NCI-H510A (cell line): Measurements from ENCODE around the gene GAMT.
A peak's percentile ranks its signal among the peaks of the same experiment; 100 is the strongest.
"Not testable (repeated sequence)": the region's sequence is repeated elsewhere in the genome, so short reads cannot be mapped to it uniquely, and the experiment has no call there.

ENCODE experiments used
- DNase-seq: peaks from one replicate; lab custom pipeline; 2025; lab: John Stamatoyannopoulos, UW

The GAMT gene

GRCh38 chr19:1401138-1401888, at the start of gene GAMT:
GAMT (minus strand) TSS chr19:1401542; CDS start chr19:1401476, 66 bp downstream.
- no peak for DNase-seq

DNA sequence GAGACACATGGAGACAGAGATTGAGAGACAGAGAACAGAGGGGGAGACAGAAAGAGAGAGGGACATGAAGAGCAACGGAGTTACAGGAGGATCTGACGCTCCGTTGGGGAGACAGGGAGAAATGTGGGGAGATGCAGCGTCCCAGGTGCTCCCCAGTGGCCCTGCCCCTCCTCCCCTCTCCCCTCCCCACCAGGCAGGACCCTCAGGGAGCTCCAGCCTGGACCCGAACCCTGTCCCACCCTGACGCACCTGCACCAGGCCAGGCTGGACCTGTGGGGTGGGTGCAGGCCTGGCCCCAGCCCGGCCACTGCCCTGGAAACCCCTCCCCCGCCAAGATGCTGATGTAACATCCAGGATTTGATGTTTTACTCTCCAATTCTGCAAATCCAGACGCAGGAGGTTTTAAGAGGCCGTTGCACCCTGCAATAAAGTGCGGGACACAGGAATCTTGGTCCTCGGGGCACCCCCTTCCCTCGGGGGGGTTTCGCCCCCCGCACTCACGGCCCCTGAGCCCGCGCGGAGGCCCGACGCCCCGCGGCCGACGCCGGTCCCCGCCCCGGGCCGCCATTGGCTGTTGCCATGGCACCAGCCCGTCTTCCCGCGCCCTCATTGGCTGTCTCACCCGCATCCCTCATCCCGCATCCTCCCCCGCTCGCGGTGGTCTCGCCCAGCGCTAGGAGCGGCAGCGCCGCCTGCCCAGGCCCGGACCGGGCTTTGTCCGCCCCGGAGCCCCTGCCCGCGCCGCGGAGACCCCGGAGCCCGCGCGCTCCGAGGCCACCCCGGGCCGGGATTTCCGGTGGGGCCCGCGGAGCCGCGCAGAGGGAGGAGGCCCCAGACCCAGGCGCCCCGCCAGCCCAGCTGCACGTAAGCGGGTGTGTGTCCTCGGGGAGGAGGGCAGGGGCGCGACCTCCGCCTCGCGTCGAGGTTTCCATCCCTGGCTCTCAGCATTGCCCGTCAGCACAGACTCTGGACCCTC, 48.4 kb upstream of the GAMT start, which contains the start of gene APC2:
Gene APC2 (plus strand): TSS at position 655 of the 976 bp plus-strand sequence. CDS start 2,881 bp downstream, outside the sequence.
- DNase-seq = no peak

DNA sequence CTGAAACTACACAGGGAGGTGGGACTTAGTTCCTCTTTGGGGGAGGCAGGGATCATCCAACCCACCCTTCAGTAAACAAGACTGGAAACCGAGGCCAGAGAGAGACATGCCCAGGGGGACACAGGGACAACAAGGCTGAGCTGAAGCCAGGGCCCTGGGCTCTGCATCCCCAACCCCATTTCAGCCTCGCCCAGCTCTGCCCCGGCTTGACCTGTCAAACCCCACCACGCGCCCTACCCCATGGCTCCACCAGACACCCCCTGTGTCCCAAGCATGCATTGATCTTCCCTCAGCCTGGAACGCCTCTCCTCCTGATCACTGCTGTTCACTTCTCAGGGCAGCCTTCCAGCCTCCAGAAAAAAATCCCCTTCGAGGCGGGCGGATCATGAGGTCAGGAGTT, 46.6 kb upstream of the GAMT start:
- DNase-seq = no peak

DNA sequence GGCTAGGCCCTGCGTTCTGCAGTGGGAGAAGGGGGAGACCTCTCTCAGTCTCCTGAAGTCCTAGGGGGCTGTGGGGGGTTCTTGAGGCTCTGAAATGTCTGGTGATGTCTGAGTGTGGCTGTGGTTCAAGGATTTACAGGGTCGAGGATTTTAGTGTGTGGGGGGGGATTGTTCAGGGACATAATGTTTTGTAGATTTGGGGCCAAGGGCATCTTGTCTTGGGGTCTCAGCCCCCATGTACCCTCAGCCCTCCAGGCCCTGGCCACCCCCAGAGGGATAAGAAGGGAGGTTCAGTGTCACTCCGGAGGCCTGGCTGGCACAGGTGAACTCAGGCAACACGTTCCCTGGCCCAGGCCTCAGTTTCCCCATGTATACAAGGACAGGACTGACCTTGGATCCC, 46.2 kb upstream of the GAMT start:
- no peak for DNase-seq

- DNase-seq = no peak
These were observed 45.6 kb upstream of the GAMT start for GRCh38 chr19:1446713-1447481.

DNA sequence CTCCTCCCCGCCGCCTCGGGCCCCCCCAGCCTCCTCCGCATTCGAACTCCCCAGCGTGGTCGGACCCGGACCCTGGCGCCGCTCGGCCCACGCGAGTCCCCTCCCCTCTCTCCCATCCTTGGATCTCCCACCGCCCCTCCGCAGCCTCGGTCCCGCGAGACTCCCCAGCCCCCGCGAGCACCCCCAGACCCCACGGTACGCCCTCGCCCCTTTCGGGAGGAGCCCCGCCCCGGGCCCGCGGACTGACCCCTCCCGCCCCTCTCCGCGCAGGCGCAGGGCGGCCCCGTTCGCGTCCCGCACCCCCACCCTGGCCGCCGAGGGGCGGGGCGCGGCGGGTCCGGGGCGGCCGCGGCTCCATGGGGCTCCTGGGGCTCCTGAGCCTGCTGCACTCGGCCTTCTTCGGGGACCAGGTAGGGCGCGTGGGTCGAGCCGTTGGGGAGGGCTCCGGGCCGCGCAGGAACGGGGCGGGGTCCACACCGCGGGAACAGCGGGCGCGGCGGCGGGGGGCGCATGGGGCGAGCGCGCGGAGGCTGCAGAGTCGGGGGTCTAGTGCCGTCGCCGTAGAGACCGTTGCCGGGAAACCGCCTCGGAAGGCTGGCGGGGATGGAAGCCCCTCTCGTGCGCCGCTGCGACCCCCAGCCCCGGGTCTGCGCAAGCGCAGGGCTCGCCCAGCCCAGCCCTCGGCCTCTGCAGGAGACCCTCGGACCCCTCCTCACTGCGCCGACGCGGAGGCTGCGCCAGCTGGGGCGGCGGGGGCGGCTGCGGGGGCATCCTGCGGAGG, 44.8 kb upstream of the GAMT start:
- no peak for DNase-seq

DNA sequence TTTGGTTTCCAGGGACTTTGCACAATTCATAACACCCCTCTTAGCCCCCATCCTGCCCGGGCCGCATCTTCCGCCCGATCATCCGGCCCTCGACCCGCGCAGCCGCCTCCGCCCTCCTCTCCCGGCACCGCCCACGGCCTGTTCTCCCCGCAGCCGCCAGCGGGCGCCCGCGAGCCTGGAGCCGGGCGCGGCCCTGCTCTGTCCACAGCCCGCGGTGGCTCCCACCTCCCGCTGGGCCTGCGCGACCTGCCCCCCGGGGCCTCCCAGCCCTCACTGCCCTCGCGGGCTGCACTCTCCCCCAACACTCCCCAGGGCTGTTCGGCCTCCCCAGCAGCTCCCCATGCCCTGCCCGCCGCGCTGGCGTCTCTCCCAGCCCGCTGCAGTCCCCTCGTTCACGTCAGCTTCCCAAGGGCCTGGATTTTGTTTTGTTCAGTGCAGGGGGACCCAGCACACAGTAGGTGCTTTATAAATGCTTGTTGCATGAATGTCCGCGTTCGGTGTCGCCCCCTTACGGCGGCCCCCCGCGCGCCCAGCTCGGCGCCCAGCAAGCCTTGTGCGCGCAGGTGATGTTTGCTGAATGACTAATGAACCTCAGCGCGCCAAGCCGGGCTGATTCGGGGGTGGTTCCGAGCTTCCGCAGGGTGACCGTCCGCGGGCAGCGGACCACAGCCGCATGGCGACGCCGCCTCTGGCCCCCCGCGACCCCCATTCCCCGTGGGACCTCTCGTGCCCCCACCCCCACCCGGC, 44.0 kb upstream of the GAMT start:
- no peak for DNase-seq

- no peak for DNase-seq
These were observed 40.5 kb upstream of the GAMT start for GRCh38 chr19:1441677-1442438.

DNA sequence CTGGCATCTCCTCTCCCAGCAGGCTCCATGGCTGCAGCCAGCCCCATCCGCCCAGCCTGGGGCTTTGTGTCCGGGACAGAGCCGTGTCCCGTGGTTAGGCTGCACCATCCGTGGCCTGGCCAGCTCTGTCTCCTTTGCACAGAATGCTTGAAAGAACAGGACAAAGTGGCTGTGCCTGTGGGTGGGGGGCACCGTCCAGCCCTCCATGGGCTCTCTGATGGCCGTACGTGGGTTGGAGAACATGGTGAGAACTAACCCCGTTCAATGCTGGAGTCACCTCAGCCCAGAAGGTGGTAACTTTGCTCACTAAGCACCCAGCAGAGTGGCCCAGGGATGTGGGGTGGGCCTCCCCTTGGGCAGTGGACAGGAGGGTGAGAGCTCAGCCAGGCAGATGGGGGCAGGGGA, 39.7 kb upstream of the GAMT start:
- DNase-seq = no peak

- no peak for DNase-seq
These were observed 39.1 kb upstream of the GAMT start for GRCh38 chr19:1440418-1440801.

DNA sequence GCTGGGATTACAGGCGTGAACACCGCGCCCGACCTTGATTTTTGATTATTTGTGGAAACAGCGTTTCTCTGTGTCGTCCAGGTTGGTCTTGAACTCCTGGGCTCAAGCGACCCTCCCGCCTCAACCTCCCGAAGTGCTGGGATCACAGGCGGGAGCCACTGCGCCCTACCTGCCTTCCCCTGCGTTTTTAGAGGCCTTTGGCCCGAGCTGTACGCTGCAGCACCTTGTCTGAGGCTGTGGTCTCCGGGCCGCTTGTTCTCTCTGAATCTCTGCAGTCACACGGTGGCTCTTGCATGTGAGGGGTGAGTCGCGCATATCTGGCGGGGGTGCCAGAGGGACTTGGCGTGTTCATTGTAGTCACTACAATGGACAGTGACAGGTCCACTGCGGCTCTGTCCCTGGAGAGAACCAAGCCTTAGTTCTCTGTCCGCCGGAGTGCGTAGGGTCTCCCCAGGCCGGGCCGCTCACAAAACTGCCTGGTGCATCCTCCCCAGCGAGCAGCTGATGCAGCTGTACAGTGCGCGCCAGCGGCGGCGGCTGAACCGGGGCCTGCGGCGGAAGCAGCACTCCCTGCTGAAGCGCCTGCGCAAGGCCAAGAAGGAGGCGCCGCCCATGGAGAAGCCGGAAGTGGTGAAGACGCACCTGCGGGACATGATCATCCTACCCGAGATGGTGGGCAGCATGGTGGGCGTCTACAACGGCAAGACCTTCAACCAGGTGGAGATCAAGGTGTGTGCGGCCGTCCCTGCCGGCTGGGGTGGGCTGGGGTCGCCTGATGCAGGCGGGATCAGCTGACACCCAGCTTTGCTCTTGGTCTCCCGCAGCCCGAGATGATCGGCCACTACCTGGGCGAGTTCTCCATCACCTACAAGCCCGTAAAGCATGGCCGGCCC, 38.4 kb upstream of the GAMT start:
- not testable (repeated sequence) for DNase-seq

DNA sequence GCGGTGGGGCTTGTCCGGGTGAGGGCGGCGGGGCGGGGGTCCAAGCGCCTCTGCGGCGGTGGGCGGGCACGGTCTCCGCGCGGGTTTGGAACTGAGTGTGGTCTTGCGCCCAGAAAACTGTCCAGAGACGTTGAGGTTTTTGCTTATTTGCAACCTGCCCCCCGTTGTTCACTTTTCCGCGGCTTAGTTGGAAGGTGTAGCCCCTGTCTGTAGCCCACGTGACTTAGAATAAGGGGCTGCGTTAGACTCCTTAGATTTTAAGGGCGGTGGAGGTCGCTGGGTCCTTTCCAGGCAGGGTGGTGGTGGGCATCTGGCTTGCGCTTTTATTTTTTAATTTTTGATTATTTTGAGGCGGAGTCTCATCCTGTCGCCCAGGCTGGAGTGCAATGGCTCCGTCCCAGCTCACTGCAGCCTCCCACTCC, 37.6 kb upstream of the GAMT start:
- no peak for DNase-seq

GRCh38 chr19:1438035-1438932, 36.9 kb upstream of the GAMT start, which contains the start of gene RPS15:
RPS15 (plus strand) TSS chr19:1438396; CDS start chr19:1438426, 30 bp downstream.
- peak; percentile 70 for DNase-seq

DNA sequence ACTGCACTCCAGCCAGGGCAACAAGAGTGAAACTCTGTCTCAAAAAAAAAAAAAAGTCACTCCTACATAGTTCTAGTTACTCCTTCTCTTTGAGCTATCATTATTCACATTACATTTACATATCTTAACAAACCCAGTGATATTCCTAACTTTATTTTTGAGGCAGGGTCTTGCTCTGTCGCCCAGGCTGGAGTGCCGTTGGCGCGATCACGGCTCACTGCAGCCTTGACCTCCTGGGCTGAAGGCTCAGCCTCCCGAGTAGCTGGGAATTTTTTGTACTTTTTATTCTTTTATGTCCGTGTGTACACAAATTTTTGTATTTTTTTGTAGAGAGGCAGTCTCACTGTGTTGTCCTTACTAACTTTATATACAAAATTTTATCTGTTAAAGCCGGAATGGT, 36.3 kb upstream of the GAMT start:
- no peak for DNase-seq

DNA sequence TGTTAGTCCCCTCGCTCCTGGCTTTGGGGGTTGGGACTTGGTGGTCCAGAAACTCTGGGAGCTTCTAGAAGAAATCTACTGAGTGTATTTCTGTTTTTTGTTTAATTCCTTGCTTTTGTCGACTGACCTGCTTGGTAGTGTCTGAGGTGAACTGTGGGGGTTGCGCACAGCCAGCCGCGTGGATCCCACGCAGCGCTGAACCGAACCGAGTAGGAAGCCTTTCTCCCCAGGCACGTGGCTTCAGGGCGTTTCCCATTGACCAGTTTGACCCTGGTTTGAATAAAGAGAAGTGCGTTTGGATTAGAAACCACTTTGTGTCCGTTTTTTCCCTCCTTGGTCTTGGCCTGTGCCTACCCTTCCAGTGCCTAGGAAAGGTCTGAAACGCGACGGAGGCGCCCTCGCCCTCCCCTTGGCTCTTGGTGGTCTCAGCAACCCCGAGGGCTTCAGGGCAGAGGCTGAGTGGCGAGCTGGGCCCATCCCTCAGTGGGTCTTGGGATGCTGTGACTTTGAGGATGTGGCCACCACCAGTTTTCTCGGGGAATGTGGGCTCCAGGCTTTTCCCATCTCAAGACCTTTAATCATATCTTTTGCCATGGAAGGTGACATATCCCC, 34.1 kb upstream of the GAMT start:
- no peak for DNase-seq

- DNase-seq = no peak
These were observed 33.3 kb upstream of the GAMT start for GRCh38 chr19:1434577-1435060.

DNA sequence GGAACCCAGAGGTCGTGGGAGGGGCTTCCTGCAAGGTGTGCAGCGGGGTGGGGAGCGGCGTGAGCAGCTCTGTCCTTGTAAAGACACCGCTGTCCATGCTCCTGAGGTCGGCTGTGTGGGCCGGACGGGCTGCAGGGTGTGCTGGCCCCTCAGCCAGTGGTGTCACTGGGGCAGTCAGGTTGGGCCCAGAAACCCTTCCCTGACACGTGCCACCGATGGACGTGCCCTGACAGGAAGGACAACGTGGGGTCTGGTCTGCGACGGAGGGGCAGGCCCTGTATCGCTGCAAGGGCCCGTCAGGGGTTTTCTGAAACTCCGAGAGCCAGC, 32.7 kb upstream of the GAMT start:
- no peak for DNase-seq
